Breast epithelium (tissue), 4 donors: ENCODE measurements around the gene PRMT6. TPM values are rescaled to one million over a fixed set of nuclear protein-coding genes. Genes with fewer than 3 reads are reported as not detected.
"Not testable (repeated sequence)": the region's sequence is repeated elsewhere in the genome, so short reads cannot be mapped to it uniquely, and the experiment has no call there.

Source experiments
- DNase-seq, 2 donors: peaks; one replicate each; pipeline ENCODE4 v3.0.0-alpha.2; 2019; ENCODE audit warnings: low spot score in 2 of 2
- H3K27ac ChIP-seq, 2 donors: fragments of 200-600 bp; sonication (generic) in 1 of 2; one replicate each; pipeline ENCODE4 v1.5.1; 2016 to 2019; ENCODE audit warnings: mild to moderate bottlenecking in 1 of 2
- H3K27me3 ChIP-seq, 2 donors: fragments of 200-600 bp; sonication (generic) in 1 of 2; one replicate each; pipeline versions ENCODE4 v1.5.1 to v1.6.0; 2017 to 2019; ENCODE audit warnings: control low read depth in 1 of 2, mild to moderate bottlenecking in 1 of 2
- H3K36me3 ChIP-seq: fragments of 200-600 bp; one replicate; pipeline ENCODE4 v1.5.1; 2019
- H3K4me1 ChIP-seq, 2 donors: fragments of 200-600 bp; sonication (generic); one replicate each; pipeline ENCODE4 v1.5.1; 2016 to 2019; ENCODE audit warnings: control low read depth in 1 of 2
- H3K4me3 ChIP-seq, 3 donors: fragments of 200-600 bp; sonication (generic); 1 replicate in 2 of 3; 2 replicates in 1 of 3; pipeline ENCODE4 v1.5.1; 2016 to 2019; ENCODE audit warnings: mild to moderate bottlenecking in 3 of 3, moderate library complexity in 2 of 3
- H3K9me3 ChIP-seq, 2 donors: fragments of 200-600 bp; sonication (generic) in 1 of 2; one replicate each; pipeline ENCODE4 v1.5.1; 2016 to 2019; ENCODE audit warnings: control low read depth in 1 of 2
- CTCF ChIP-seq, 3 donors: fragments of 450-650 bp; IDR thresholded peaks; one replicate each; pipeline ENCODE4 v1.5.1; 2016 to 2017; ENCODE audit warnings: antibody characterized with exemption in 3 of 3, mild to moderate bottlenecking in 3 of 3, moderate library complexity in 3 of 3
- POLR2A ChIP-seq: fragments of 450-650 bp; IDR thresholded peaks from one replicate; pipeline ENCODE4 v1.6.1; 2016; ENCODE audit warnings: antibody characterized with exemption, mild to moderate bottlenecking, moderate library complexity
- POLR2AphosphoS5 ChIP-seq, 3 donors: sonication (generic); formaldehyde crosslinking; IDR thresholded peaks; one replicate each; pipeline ENCODE4 v1.6.1; 2017; ENCODE audit warnings: antibody characterized with exemption in 3 of 3
- intact Hi-C: fragments of 100-400 bp; cut with DNase I; formaldehyde crosslinking; loops from one replicate; pipeline ENCODE4 v1.15.1; 2023; ENCODE audit warnings: low total_unique reads
- total RNA-seq, 3 donors: library from RNA; depleted of rRNA; stranded (reverse); fragments of >200 nt; gene quantifications; one replicate each; pipeline ENCODE4 v1.1.0, GENCODE V29; 2016

The PRMT6 gene
- total RNA-seq, 3 donors from 2014 or later, result 6.7 to 18.7 (median 17.6) TPM

- no peak for DNase-seq
- Histone ChIP-seq H3K27me3 (no peaks in the 10 kb centered on the region), H3K4me1 (no peaks in the 10 kb centered on the region), H3K36me3 (no peaks in the 10 kb centered on the region), H3K9me3 (peaks cover 0 to 8% of the 10 kb centered on the region in 2 donors), H3K4me3 (no peak overlapping the region), H3K27ac (no peak overlapping the region)
- intact Hi-C loops, result no loop called here
- TF ChIP-seq POLR2AphosphoS5 (IDR thresholded peaks at IDR 0.05) (no peak), CTCF (IDR thresholded peaks at IDR 0.05) (no peak), POLR2A (no peak)
Measured at GRCh38 chr1:107079249-107079648, 22.8 kb downstream of the PRMT6 start.

- intact Hi-C loops, result no loop called here
- H3K9me3 ChIP-seq, result peaks cover 4 to 18% of the 10 kb centered on the region in 2 donors
- H3K4me1 ChIP-seq, result no peaks in the 10 kb centered on the region
- H3K4me3 ChIP-seq, result no peak overlapping the region
- H3K36me3 ChIP-seq, result no peaks in the 10 kb centered on the region
- H3K27ac ChIP-seq, result no peak overlapping the region
- H3K27me3 ChIP-seq, result no peaks in the 10 kb centered on the region
- TF ChIP-seq CTCF (IDR thresholded peaks at IDR 0.05), result no peak
- no peak for TF ChIP-seq POLR2AphosphoS5 (IDR thresholded peaks at IDR 0.05)
- TF ChIP-seq POLR2A, result no peak
- DNase-seq, result no peak
Measured at GRCh38 chr1:107081102-107081501, 24.6 kb downstream of the PRMT6 start.

GRCh38 chr1:107091418-107091817 lies 34.9 kb downstream of the PRMT6 start:
- DNase-seq, result no peak
- Histone ChIP-seq H3K4me1 (no peaks in the 10 kb centered on the region), H3K27ac (no peak overlapping the region), H3K9me3 (peaks cover 1 to 2% of the 10 kb centered on the region in 2 donors), H3K36me3 (no peaks in the 10 kb centered on the region), H3K27me3 (no peaks in the 10 kb centered on the region), H3K4me3 (no peak overlapping the region)
- intact Hi-C loops, result loop anchor here (2.0 kb wide), 1 partner anchor 13 kb away; no protein-coding TSS in a partner anchor
- TF ChIP-seq POLR2A (no peak), POLR2AphosphoS5 (IDR thresholded peaks at IDR 0.05) (no peak), CTCF (IDR thresholded peaks at IDR 0.05) (no peak)

- H3K36me3 ChIP-seq, H3K27ac ChIP-seq, DNase-seq, H3K27me3 ChIP-seq, H3K4me1 ChIP-seq, H3K9me3 ChIP-seq, H3K4me3 ChIP-seq, intact Hi-C loops: not testable (repeated sequence)
Measured at GRCh38 chr1:107093395-107093794, 36.9 kb downstream of the PRMT6 start.

GRCh38 chr1:107095647-107096046 lies 39.2 kb downstream of the PRMT6 start:
- no peaks in the 10 kb centered on the region for H3K27me3 ChIP-seq
- intact Hi-C loops, result no loop called here
- H3K36me3 ChIP-seq, result no peaks in the 10 kb centered on the region
- no peak overlapping the region for H3K27ac ChIP-seq
- DNase-seq, result no peak
- H3K4me3 ChIP-seq, result no peak overlapping the region
- H3K4me1 ChIP-seq, result no peaks in the 10 kb centered on the region
- no peak for TF ChIP-seq POLR2AphosphoS5 (IDR thresholded peaks at IDR 0.05)
- no peak for TF ChIP-seq POLR2A
- TF ChIP-seq CTCF (IDR thresholded peaks at IDR 0.05), result no peak
- no peaks in the 10 kb centered on the region for H3K9me3 ChIP-seq

- Histone ChIP-seq H3K4me1 (no peaks in the 10 kb centered on the region), H3K27ac (no peak overlapping the region), H3K36me3 (no peaks in the 10 kb centered on the region), H3K9me3 (no peaks in the 10 kb centered on the region), H3K27me3 (no peaks in the 10 kb centered on the region), H3K4me3 (no peak overlapping the region)
- no peak for DNase-seq
- intact Hi-C loops, result no loop called here
- TF ChIP-seq CTCF (IDR thresholded peaks at IDR 0.05) (no peak), POLR2A (no peak), POLR2AphosphoS5 (IDR thresholded peaks at IDR 0.05) (no peak)
Measured at GRCh38 chr1:107096690-107097089, 40.2 kb downstream of the PRMT6 start.
